ENCODE measurements around the gene SH3RF1.
"Not testable (repeated sequence)": the region's sequence is repeated elsewhere in the genome, so short reads cannot be mapped to it uniquely, and the experiment has no call there.

SH3RF1 gene

DNA sequence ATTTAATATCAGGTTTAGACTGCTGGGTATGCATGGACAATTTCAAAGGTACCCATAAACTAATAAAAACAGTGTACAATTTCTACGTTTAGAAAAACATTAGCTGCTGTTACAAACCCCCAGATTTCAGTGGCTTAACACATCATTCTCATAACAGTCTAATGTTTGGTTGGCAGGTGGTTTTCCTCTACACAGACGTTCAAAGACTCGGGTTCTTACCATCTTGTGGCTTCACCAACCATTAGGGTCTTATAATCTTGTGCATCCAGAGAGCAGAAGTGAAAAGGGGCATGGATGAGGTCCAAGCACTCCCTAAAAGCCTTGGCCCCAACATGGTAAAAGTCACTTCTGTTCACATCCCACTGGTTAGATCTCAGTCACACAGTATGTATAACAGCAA, 71.6 kb downstream of the SH3RF1 start:
- no peak for DNase-seq

DNA sequence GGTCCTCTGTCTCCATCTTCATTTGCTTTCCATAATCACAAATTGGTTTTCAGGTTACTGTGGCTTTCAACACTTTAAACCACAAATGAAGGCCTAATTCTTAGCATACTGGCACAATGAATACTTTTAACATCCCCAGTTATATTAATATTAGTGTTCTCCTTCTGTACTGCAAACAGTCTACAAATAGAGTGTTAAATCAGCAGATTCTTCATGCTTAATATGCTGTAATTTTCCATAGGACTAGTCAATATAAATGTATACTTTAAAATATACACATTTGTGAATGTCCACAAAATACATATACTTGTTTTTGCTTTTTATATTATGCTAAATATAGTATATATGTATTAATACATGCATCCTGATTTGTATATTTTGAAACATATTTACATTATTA, 72.6 kb downstream of the SH3RF1 start:
- no peak for DNase-seq

DNA sequence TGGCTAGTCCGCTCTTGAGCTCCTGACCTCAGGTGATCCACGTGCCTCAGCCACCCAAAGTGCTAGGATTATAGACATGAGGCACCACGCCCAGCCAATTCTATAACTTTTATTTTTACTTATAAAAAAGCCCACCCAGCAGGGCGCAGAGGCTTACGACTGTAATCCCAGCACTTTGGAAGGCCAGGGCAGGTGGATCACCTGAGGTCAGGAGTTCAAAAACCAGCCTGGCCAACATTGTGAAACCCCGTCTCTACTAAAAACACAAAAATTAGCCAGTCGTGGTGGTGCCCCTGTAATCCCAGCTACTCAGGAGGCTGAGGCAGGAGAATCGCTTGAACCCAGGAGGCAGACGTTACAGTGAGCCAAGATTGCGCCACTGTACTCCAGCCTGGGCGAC, 73.5 kb downstream of the SH3RF1 start:
- DNase-seq = not testable (repeated sequence)

DNA sequence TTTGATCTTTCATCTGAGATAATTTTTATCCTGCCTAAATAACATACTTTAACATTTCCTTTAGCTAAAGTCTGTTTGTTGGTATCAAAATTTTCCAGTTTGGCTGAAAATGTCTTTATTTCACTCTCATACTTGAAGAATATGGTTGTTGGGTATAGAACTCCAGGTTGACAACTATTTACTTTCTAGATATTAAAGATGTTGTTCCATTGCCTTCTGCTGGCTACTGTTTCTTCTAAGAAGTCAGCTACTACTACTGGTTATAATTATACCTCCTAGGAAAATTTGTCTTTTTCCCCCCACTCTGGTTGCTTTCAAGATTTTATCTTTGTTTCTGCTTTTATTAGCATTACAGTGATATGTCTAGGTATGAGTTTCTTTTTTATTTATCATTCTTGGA, 75.7 kb downstream of the SH3RF1 start:
- no peak for DNase-seq

DNA sequence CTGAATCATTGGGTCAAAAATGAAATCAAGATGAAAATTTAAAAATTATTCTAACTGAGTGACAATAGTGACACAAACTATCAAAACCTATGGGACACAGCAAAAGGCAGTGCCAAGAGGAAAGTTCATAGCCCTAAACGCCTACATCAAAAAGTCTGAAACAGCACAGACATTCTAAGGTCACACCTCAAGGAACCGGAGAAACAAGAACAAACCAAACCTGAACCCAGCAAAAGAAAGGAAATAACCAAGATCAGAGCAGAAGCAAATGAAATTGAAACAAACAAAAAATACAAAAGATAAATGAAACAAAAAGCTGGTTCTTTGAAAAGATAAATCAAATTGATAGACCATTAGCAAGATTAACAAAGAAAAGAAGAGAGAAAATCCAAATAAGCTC, 80.8 kb downstream of the SH3RF1 start:
- DNase-seq = not testable (repeated sequence)

DNA sequence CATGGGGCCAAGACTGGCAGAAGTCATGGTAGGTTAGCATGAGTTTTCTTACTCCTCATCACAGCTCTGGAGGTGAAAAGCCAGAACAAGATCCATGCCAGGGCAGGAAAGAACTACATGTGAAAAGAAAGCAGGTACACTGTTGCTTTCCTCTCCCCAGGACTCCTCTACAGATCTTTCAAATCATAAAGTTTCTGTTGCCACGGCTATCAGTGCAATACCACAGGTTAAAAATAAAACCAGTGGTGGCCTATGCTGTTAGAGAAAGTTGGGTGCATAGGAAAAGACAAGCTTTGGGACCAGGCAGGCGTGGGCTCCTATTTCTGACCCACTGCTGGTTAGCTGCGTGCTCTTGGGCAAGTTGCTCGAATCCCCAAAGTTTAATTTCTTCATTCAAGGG, 81.4 kb downstream of the SH3RF1 start:
- DNase-seq = no peak

DNA sequence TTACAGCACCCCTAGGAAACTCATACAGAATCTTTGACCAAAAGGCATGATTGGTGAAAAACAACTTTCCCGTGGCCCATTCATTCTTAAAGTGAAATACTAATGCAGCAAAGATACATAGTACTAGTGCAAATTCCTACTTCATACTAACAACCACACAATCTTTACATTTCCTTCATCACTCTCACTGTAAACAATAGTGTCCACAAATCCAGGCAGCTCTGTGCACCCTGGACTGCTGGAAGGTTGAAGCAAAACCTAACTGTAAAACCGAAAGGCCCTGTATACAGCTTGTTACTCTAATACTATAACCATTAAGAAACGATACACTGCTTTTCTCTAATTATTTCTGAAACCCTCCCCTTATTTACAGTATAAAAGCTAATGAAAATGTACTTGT, 82.6 kb downstream of the SH3RF1 start:
- no peak for DNase-seq

DNA sequence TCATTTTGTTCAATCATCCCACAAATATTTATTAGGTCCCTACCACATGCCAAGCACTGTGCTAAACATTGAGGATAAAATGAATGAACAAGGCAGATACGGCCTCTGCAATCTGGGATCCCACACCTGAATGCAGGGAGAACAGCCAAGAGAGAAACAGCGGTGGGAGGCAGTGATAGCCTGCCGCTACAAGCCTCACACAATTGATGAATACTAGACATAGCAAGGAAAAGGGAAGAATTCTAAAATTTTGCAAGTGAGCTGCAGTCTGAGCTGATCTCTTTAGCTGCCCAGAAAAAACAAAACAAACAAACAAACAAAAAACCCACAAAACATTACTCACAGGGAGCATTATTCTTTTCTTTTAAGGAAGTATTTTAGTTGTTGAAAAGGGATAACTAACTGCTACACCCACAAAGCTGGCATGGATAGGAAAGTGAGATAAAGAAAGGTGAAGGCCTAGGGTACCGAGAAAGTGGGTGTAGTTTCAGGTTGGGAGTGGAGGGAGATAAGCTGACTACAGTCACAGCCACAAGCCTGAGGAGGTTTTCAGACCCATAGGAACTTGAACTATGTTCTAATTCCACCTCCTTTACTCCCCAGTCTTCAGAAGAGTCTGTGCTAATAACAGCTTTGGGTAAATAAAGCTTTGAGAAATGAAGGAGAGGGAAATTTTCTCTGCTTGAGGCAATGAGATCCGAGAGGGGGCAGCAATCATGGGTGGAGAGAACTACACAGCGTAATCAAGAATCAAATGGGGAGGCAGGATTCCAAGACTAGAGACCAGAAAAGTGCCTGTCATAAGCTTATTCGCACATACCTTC, 85.4 kb downstream of the SH3RF1 start:
- no peak for DNase-seq

DNA sequence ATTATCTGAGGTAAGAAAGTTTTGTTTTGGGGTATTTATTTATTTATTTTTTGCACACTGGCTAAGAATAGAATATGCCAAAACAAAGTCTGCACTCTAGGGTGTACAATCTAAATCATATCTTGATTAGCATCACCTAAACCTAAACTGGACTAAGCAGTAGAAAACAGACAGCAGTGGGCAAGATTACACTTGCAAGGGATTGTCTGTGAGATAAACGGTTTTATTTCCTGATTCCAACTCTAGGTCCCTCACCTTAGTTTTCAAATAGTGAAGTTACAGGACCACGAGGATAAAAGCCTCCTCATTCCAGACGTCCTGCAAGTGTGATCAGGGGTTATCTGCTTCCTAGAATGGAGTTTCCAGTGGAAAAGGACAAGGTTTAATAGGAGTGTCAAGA, 86.1 kb downstream of the SH3RF1 start:
- no peak for DNase-seq

DNA sequence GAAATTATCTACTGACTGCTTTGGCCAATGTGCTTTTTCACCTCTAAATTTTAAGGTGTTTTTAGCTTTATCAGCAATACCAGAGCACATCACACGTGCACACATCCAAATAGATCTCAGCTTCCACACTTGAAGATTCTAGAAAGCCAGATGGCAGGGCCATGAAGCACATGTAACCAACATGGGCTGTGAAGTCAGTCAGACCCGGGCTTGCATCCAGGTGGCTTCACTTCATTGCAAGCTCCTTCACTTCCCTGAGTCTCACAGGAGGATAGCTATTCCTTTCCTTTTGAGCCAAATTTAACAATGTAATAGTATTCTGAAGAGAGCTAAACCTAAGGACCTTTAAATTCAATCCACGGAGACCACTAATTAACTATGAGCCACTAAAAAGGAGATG, 86.5 kb downstream of the SH3RF1 start:
- DNase-seq = no peak

DNA sequence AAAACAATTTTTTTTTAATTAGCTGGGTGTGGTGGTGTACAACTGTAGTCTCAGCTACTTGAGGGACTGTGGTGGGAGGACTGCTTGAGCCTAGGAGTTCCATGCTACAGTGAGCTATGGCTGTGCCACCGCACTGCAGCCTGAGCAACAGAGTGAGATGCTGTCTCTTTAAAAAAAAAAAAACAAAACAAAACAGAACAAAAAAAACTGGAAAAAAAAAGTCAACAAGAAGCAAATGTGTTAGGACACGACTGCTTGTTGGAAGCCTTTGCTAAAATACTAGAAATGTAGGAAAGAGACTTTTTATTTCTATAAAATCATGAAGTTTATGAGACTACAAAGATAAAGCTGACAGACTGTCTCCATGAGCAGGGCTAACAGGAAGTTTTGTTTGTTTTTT, 87.2 kb downstream of the SH3RF1 start:
- DNase-seq = no peak

DNA sequence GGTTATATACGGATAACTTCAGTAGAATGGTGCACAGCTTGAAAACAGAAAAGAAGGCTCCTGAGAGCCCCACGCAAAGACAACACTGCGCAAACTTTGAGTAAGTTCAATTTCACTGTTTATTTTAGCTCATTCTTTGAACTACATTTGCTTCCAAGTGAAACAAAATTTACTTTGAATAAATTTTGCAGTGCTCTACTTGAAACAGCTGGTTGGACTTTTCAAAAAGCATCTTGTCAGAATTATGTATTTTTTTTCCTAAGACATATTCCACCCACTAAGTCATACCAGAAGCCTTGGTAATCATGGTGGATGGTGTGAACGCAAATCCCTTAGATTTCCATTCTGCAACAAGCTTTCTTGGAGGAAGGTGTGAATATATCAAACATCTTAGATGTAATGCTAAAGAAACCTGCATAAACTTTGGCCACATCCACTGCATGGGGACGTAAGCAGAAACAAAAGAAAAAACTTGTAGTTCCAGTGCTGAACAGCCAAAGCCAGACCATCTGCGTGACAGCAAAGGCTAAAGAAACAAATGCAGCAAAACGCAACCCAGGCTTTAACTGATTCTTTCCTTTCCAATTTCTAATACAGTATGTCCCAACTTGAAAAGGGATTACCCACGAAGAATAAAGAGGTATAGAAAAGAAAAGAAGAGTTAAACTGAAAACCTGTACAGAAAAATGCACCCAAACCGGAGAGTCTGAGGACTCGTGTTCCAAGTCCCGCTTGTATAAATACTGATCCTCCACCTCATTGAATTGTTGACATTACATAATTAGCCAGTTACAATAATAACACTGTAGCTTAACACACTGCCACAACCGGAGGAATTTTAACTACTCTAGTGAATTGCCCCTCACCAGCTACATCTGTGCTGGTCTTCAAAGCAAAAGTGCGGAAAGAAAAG, 90.9 kb downstream of the SH3RF1 start:
- peak; percentile 1 to 6 for DNase-seq

DNA sequence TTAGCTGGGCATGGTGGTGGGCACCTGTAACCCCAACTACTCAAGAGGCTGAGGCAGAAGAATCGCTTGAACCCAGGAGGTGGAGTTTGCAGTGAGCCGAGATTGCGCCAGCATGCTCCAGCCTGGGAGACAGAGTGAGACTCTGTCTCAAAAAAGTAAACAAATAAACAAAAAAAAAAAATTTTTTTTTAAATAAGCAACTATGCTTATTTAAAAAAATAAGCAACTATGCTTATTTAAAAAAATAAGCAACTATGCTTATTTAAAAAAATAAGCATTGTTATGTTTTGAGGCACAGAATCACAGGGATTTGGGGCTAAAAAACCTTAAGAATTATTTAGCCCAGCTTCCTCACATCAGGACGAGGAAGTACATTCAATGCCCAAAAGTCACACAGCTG, 92.7 kb downstream of the SH3RF1 start:
- not testable (repeated sequence) for DNase-seq

DNA sequence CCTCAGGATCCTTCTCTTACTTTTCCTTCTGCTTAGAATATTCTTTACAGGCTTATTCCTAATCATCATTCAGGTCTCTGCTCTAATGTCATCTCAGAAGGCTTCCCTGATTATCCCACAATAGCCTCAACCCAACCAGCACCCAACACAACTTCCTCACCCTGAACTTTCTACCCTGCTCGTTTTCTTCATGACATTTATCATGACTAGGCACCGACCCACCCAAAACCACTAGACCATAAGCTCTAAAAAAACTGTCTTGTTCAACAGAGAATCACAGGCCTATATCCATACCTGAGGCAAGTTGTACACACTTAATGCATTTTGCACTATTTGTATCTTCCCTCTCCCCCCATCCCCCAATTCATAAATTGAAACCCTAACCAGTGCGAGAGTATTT, 95.3 kb downstream of the SH3RF1 start:
- DNase-seq = no peak

DNA sequence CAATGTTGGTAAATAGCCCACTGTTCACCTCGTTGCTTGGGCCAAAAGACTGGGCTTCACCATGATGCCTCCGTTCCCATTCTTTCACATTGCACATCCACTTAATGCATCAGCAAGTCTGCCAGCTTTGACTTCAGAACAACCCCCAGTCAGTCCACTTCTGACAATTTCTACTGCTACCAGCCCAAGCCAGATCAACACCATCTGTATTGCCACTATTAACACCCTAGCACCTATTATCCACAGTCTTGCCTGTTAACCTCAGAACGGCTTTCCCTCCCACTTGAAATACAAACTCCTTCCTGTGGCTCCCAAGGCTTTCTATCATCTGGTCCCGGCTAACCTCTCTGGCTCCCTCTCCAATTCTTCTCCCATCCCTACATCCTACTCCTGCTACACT, 95.7 kb downstream of the SH3RF1 start:
- no peak for DNase-seq

DNA sequence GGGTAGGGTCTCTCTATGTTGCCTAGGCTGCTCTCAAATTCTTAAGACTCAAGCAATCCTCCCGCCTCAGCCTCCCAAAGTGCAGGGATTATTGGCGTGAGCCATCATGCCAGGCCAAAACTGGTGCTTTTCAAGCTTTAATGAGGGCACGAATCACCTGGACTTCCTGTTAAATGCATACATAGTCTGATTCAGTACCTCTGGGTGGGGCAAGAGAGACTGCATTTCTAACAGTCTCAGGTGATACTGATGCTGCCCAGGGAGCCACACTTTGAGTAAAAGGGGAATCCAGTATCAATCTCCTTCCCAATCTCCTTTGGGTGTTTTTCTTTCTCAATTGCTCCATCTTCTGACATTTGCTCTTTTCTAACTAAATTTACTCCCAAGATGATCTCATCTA, 96.5 kb downstream of the SH3RF1 start:
- no peak for DNase-seq

DNA sequence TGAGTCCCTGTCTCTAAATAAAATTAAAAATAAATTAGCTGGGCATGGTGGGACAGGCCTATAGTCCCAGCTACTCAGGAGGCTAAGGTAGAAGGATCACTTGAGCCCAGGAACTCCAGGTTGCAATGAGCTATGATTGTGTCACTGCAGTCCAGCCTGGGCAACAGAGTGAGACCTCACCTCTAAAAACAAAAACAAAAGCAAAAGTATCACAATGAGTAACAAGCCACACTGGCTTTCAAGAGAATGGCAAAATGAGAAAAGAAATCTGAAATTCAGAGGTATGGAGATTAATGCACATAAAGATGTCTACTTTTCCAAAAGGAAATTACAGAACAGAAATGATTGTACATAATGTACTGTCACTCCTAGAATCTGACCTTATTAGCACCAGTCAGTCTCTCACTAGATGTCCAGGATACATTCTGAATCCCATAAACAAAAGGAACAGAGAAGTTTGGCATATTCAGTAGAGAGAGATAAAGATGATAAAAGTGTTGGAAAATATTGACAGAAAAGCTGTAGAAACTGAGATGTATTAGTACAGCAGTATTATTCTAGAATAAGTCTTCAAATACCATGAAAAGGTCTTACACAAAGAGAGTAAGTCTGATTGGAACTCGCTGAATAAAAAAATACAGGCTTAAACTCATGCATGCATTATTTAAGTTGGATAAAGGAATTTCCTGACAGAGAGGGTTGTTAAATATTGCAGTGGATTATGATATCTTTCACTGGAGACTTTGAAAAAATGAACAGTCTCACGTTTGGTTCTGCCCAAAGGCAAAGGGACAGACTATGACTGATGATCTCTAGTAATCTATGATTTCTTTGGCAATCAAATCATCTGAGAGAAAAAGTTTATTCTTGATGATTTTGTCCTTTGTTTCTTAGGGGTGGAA, 102.5 kb downstream of the SH3RF1 start:
- no peak for DNase-seq

DNA sequence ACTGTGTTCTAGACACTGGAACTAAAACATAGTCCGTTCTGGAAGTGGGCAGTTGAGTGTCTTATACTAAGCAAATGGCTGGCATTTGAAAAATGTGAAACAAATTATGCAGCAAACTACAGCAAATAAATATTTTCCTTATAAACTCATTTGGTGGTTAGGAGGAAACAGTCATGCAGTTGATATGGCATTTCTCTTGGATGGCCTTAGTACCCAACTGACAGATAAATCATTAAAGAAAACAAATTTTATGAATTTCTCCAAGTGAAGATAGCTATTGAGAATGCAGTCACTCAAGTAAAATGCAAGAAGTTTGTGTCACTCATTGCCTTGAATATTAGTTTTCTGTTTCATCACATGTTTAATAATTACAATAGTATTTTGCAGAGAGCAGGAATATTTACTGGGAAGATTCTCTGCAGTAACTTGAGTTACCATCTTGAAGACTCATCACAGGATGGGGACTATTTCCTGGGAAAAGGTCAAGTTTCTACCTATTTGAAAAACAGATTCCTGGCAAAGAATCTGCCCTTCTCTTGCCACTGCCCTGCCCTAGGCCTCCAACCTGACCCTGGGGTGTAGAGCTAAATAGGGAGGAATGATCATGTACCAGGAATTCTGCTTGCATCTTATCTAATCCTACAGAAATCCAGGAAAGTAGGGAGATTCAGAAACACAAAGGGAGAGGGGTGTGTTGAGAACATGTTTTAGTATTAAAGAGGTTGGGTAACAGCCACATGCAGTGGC, 105.9 kb downstream of the SH3RF1 start:
- DNase-seq = no peak

DNA sequence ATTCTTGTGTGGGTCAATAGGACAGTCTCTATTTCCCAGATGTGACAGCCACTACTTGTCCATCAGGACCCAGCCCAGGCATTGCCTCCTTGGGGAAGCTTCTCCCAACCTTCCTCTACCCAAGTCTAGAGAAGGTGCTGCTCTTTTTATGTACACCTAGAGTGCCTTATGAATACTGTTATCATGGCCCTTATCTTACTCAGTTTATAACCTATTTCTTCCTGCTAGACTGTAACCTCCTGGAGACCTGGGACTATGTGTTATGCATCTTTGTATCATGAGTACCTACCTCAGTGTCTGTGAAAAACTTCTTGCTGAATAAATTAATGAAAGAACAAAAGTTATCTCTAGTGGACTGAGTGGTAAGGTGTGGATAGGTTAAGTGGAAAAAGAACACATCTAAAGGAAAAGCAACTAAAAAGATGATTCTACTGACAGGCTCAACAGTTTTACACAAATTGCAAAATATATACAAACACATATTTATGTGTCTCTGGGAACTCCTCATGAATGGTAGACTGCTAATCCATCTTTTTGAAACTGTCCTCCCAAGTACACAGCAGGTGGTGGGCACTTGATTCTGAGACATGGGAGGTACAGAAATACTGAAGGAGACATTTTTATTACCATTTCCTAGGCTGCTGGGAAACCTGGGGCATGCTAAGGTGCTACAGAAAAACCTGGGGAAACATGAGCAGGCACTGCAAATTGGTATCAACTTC, 106.6 kb downstream of the SH3RF1 start:
- no peak for DNase-seq

DNA sequence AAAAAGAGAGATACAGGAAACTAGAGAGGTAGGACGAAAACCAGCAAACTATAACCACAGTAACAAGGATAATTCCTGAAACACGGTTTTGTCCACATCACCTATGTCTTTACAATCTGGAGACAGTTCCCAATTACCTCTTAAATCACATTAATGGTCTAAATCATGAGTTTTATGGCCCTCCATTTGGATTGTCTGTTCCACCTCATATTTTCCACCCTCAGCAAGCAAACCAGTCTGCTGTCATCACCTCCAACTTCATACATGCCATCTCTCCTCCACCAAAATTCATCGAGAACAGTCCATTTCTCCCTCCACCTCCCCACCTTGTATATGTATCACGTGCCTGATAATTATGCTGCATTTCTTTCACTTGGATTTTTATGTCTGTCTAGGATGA, 107.3 kb downstream of the SH3RF1 start:
- DNase-seq = no peak

DNA sequence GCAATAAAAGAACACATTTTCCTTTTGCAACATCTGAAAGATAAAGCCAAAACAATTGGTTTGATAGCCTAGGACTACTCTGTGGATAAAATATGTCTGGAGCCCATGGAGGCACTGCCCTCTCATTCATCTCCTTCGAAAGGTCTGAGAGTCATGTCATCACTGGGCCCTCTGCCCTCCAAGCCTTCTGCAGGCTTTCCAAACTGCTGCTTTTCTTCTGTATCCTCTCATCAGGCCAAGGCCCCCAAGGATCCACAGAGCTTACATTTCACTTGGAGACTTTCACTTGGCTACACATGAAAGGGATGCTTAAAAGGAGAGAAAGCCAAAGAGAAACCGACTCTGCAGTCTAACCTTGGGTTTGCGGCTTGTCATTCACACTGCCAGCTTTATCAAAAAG, 109.9 kb downstream of the SH3RF1 start:
- DNase-seq = no peak

Measured in SHP77 (cell line).